GM20431 (cell line): ENCODE measurements around the gene CEND1.

Experiments
- in situ Hi-C: fragments of 300-500 bp; cut with MseI, MboI; formaldehyde crosslinking; loops from one replicate; pipeline ENCODE4 v1.15.0; 2020; ENCODE audit warnings: low sequenced_read_pairs; ENCODE audit not compliant: unreplicated experiment

The CEND1 gene

DNA sequence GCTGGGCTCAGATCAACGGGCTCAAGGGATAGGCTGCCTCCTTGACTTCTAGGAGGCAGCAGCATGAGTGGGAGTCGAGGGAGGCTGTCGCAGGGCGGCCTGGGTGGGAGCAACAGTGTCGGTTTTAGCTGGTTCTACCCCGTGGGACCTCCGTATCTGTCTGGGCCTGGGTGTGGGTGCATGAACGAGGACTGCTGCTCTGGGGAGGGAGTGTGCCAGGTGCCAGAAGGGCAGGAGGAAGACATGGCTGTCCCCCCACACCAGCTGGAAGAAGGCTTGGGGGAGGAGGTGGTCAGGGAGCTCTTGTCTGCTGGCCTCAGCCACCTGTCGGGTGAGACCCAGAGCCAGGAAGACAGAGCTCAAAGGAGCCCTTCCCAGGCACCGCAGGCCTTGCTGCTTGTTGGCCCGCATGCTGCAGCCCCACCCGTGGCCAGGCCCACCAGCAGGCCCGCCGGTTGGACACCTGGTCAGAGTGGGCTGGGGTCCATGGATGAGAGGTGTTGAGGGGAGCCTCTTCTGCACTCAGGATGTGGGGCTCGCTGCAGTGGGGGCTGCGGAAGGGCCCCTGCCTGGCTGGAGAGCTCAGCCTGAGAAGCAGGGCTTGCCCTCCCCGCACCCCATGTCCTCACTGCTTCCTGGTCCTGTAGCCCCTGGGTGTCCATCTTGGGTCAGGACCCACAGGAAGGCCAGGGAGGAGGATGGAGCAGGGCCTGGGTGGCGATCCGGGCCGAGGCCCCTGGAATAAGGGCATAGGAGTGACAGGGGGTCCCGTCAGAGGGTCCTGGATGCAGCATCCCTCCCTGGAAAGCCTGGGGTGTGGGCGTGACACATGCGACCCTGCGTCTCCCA, 3.4 kb downstream of the CEND1 start:
- in situ Hi-C loops: no loop called here

DNA sequence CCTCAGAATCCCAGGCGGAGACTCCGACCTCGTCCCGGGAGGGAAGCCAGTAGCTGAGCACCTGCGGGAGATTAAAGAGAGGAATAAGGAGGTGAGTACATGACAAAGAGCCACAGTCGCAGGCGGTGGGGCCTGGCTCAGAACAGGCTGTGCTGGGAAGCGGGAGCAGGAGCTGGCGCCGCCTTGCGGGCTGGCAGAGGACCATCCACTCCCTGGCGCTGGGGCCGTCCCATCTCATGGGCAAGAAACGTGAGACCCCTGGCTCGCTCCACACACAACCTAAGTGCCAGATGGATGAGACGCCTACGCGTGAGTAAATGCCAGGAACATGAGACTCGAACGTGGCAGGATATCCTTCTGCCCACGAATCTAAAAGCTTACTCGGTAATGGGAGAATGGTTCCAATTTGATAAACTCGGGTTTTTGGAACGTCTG, 6.3 kb downstream of the CEND1 start:
- in situ Hi-C loops: no loop called here

- in situ Hi-C loops: no loop called here
Measured at GRCh38 chr11:782264-783174, 7.4 kb downstream of the CEND1 start.

- in situ Hi-C loops: no loop called here
Measured at GRCh38 chr11:779955-780532, 9.8 kb downstream of the CEND1 start.

- in situ Hi-C loops: no loop called here
Measured at GRCh38 chr11:778976-779954, 10.6 kb downstream of the CEND1 start.

DNA sequence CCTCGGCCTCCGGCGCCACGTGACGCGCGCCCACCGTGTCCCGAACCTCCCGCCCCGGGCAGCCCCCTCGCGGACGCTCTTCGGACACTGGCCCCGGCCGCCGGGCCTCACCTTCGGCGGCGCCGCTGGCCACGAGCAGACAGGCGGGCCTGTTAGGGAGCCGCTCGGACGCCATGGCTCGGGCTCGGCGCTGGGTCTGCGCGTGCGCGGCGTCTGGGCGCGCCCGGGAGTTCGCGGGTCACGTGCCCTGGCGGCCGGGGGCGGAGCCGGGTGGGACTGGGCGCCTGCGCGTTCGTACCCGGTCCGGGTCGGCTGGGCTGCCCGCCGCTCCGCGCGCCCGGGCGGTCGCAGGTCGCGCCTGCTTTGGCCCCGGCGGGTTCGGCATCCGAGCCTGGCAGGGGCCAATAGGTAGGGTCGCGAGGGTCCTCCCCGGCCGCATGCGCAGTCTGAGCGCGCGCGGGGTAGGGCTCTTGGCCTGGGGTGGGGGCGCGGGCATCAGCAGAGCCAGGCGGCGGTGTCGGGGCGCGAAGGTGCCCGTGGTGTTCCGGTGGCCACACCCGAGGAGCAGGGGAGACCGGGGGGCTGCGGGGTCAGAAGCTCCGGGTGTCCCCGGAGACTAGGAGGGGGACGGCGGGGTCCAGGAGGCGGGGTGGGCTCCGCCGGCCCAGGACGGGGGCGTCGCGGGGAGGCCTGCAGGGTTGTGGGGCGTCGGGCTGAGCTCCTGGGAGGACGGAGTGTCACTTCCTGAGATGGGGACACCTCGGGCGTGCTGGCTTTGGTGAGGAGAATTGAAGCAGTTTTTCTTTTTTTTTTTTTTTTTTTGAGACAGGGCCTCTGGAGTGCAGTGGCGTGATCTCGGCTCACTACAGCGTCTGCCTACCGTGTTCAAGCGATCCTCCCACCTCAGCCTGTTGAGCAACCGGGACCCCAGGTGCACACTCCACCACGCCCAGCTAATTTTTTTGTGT, 12.3 kb downstream of the CEND1 start, which contains the start of gene GATD1:
Gene GATD1, minus strand, starts transcription at position 200 of the 968 bp plus-strand sequence. Its CDS starts 25 bp downstream, at position 175.
- in situ Hi-C loops: no loop called here

- in situ Hi-C loops: no loop called here
Measured at GRCh38 chr11:776561-777287, 13.2 kb downstream of the CEND1 start.

- in situ Hi-C loops: no loop called here
Measured at GRCh38 chr11:776263-776560, 13.7 kb downstream of the CEND1 start.

GRCh38 chr11:774873-775592, 14.9 kb downstream of the CEND1 start:
- in situ Hi-C loops: no loop called here

DNA sequence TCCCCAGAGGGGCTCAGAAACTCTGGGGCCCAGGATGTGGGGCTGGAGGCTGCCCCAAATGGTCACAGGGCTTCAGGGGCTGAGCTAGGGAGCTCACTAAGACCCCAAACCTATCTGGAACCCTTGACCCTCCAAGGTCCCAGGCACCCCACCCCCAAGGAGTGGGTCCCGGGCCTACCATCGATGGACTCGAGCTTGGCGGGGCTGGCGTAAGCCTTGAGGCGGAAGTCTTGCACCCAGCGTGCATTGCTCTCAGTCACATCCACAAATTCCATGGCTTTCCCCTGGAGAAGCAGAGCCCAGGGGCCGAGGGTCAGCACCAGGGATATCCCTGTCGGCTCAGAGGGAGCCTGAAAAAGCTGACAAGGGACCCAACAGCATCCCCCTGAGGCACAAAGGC, 16.1 kb downstream of the CEND1 start:
- in situ Hi-C loops: no loop called here

- in situ Hi-C loops: no loop called here
Measured at GRCh38 chr11:773425-773824, 16.5 kb downstream of the CEND1 start.

GRCh38 chr11:772429-773390, 17.2 kb downstream of the CEND1 start:
- in situ Hi-C loops: no loop called here

- in situ Hi-C loops: no loop called here
Measured at GRCh38 chr11:771617-772204, 18.2 kb downstream of the CEND1 start.

GRCh38 chr11:770642-771616, 19.0 kb downstream of the CEND1 start:
- in situ Hi-C loops: no loop called here
